ENCODE results near the gene PRPSAP1.

GRCh38 chr17:76307299-76307965 is 46.3 kb downstream of the PRPSAP1 start:
- TF ChIP-seq CTCF (IDR thresholded peaks at IDR 0.05) (no peak), POLR2A (IDR thresholded peaks at IDR 0.05) (no peak)
